Activated CD8-positive, alpha-beta T cell treated with anti-CD3 and anti-CD28 coated beads, Interleukin-2, amount 10 ng/mL, durations not matched to agents 7 days and 5 days (primary cell): ENCODE measurements around the gene HAUS8. TPM values are rescaled to one million over a fixed set of nuclear protein-coding genes. Genes with fewer than 3 reads are reported as not detected.
"Not testable (repeated sequence)": the region's sequence is repeated elsewhere in the genome, so short reads cannot be mapped to it uniquely, and the experiment has no call there.

Experiments
- ATAC-seq: fragments of 150-1000 bp; cut with Tn5 transposase; one replicate; pipeline ENCODE4 v1.10.0; 2021; ENCODE audit warnings: moderate library complexity
- CTCF ChIA-PET: fragments of 350-600 bp; sonication (Branson Sonifier 250); formaldehyde crosslinking; loops from one replicate; lab custom pipeline; 2021; ENCODE audit warnings: antibody characterized with exemption; lab: Charles Lee
- POLR2A ChIA-PET: fragments of 350-600 bp; sonication (Branson Sonifier 250); formaldehyde crosslinking; loops from one replicate; lab custom pipeline; 2021; ENCODE audit warnings: antibody characterized with exemption; lab: Charles Lee
- DNase-seq: peaks from one replicate; pipeline ENCODE4 v3.0.0-alpha.2; 2020
- H3K27ac Mint-ChIP-seq: one replicate; pipeline ENCODE4 v1.8.0; 2021; ENCODE audit warnings: mild to moderate bottlenecking, mixed read lengths
- H3K27me3 Mint-ChIP-seq: one replicate; pipeline ENCODE4 v1.8.0; 2021; ENCODE audit warnings: low read depth, mixed read lengths
- H3K36me3 Mint-ChIP-seq: one replicate; pipeline ENCODE4 v1.8.0; 2021; ENCODE audit warnings: low read depth, mixed read lengths
- H3K4me1 Mint-ChIP-seq: one replicate; pipeline ENCODE4 v1.8.0; 2021; ENCODE audit warnings: low read depth, mixed read lengths
- H3K4me3 Mint-ChIP-seq: one replicate; pipeline ENCODE4 v1.8.0; 2021; ENCODE audit warnings: mild to moderate bottlenecking, mixed read lengths
- H3K9me3 Mint-ChIP-seq: one replicate; pipeline ENCODE4 v1.8.0; 2022; ENCODE audit warnings: mixed read lengths; ENCODE audit not compliant: insufficient read depth
- total RNA-seq, 2 experiments: library from RNA; stranded (reverse); gene quantifications; one replicate each; pipeline ENCODE4 v1.2.3, GENCODE V29; 2021

HAUS8 gene
- total RNA-seq, 2 experiments from 2014 or later, result 66.0 to 66.7 TPM

GRCh38 chr19:17025361-17025760 lies 49.9 kb downstream of the HAUS8 start:
- Mint-ChIP-seq H3K9me3 (peaks cover 13% of the 10 kb centered on the region), H3K27ac (no peak overlapping the region), H3K4me1 (no peaks in the 10 kb centered on the region), H3K4me3 (no peak overlapping the region), H3K27me3 (peaks cover 42% of the 10 kb centered on the region), H3K36me3 (no peaks in the 10 kb centered on the region)
- ATAC-seq (no peak), DNase-seq (no peak)
- CTCF ChIA-PET, result no interaction called here
- POLR2A ChIA-PET, result no interaction called here

GRCh38 chr19:17024941-17025340 lies 50.3 kb downstream of the HAUS8 start:
- H3K4me1 Mint-ChIP-seq, CTCF ChIA-PET, H3K36me3 Mint-ChIP-seq, DNase-seq, POLR2A ChIA-PET, H3K4me3 Mint-ChIP-seq, H3K27ac Mint-ChIP-seq, ATAC-seq: not testable (repeated sequence)
- peaks cover 42% of the 10 kb centered on the region for H3K27me3 Mint-ChIP-seq
- peaks cover 13% of the 10 kb centered on the region for H3K9me3 Mint-ChIP-seq

- ChIA-PET POLR2A (no interaction called here), CTCF (no interaction called here)
- no peak for DNase-seq
- no peaks in the 10 kb centered on the region for H3K4me1 Mint-ChIP-seq
- H3K36me3 Mint-ChIP-seq, result no peaks in the 10 kb centered on the region
- peaks cover 13% of the 10 kb centered on the region for H3K9me3 Mint-ChIP-seq
- ATAC-seq, result no peak
- no peak overlapping the region for H3K4me3 Mint-ChIP-seq
- H3K27ac Mint-ChIP-seq, result no peak overlapping the region
- peaks cover 41% of the 10 kb centered on the region for H3K27me3 Mint-ChIP-seq
Observed at GRCh38 chr19:17023805-17024204, 51.4 kb downstream of the HAUS8 start.

GRCh38 chr19:17022738-17023137 lies 52.5 kb downstream of the HAUS8 start:
- ChIA-PET POLR2A (no interaction called here), CTCF (no interaction called here)
- H3K27ac Mint-ChIP-seq, result no peak overlapping the region
- no peak overlapping the region for H3K4me3 Mint-ChIP-seq
- H3K27me3 Mint-ChIP-seq, result peaks cover 32% of the 10 kb centered on the region
- H3K36me3 Mint-ChIP-seq, result no peaks in the 10 kb centered on the region
- H3K4me1 Mint-ChIP-seq, result no peaks in the 10 kb centered on the region
- no peak for ATAC-seq
- peaks cover 13% of the 10 kb centered on the region for H3K9me3 Mint-ChIP-seq
- no peak for DNase-seq

GRCh38 chr19:17021793-17022590 lies 53.3 kb downstream of the HAUS8 start:
- ATAC-seq (no peak), DNase-seq (no peak)
- Mint-ChIP-seq H3K4me3 (no peak overlapping the region), H3K36me3 (no peaks in the 10 kb centered on the region), H3K27ac (no peak overlapping the region), H3K9me3 (peaks cover 13% of the 10 kb centered on the region), H3K4me1 (no peaks in the 10 kb centered on the region), H3K27me3 (peaks cover 28% of the 10 kb centered on the region)
- ChIA-PET CTCF (no interaction called here), POLR2A (no interaction called here)

- DNase-seq (no peak), ATAC-seq (no peak)
- H3K4me1 Mint-ChIP-seq, result no peaks in the 10 kb centered on the region
- H3K27ac Mint-ChIP-seq, result no peak overlapping the region
- H3K27me3 Mint-ChIP-seq, result peaks cover 28% of the 10 kb centered on the region
- H3K9me3 Mint-ChIP-seq, result peaks cover 13% of the 10 kb centered on the region
- no peak overlapping the region for H3K4me3 Mint-ChIP-seq
- ChIA-PET CTCF (no interaction called here), POLR2A (interaction anchor here (0.6 kb wide), 1 partner anchor 29 kb away, joined by 3 read pairs; no protein-coding TSS in a partner anchor)
- H3K36me3 Mint-ChIP-seq, result no peaks in the 10 kb centered on the region
Observed at GRCh38 chr19:17021328-17021727, 53.9 kb downstream of the HAUS8 start.

- no peaks in the 10 kb centered on the region for H3K36me3 Mint-ChIP-seq
- no peaks in the 10 kb centered on the region for H3K4me1 Mint-ChIP-seq
- no peak overlapping the region for H3K27ac Mint-ChIP-seq
- peaks cover 23% of the 10 kb centered on the region for H3K27me3 Mint-ChIP-seq
- CTCF ChIA-PET, result no interaction called here
- peaks cover 13% of the 10 kb centered on the region for H3K9me3 Mint-ChIP-seq
- POLR2A ChIA-PET, result interaction anchor here (0.6 kb wide), 1 partner anchor 29 kb away, joined by 3 read pairs; no protein-coding TSS in a partner anchor
- no peak overlapping the region for H3K4me3 Mint-ChIP-seq
- ATAC-seq, result no peak
- DNase-seq, result no peak
Observed at GRCh38 chr19:17020823-17021222, 54.4 kb downstream of the HAUS8 start.

- ATAC-seq (no peak), DNase-seq (no peak)
- Mint-ChIP-seq H3K4me1 (no peaks in the 10 kb centered on the region), H3K27ac (no peak overlapping the region), H3K9me3 (peaks cover 13% of the 10 kb centered on the region), H3K27me3 (peaks cover 19% of the 10 kb centered on the region), H3K4me3 (no peak overlapping the region), H3K36me3 (no peaks in the 10 kb centered on the region)
- POLR2A ChIA-PET, result no interaction called here
- CTCF ChIA-PET, result no interaction called here
Observed at GRCh38 chr19:17020385-17020784, 54.9 kb downstream of the HAUS8 start.

GRCh38 chr19:17014212-17014861 lies 60.9 kb downstream of the HAUS8 start:
- POLR2A ChIA-PET, result not testable (repeated sequence)

GRCh38 chr19:17011485-17011884 lies 63.8 kb downstream of the HAUS8 start:
- no peak for ATAC-seq

More at GRCh38 chr19:17014212-17014861, 60.9 kb downstream of the HAUS8 start:
- DNase-seq, H3K27me3 Mint-ChIP-seq, H3K9me3 Mint-ChIP-seq, H3K27ac Mint-ChIP-seq, H3K36me3 Mint-ChIP-seq, H3K4me1 Mint-ChIP-seq, CTCF ChIA-PET, H3K4me3 Mint-ChIP-seq, ATAC-seq: not testable (repeated sequence)

GRCh38 chr19:17006579-17006978 lies 68.7 kb downstream of the HAUS8 start:
- ATAC-seq (no peak), DNase-seq (no peak)
- Mint-ChIP-seq H3K4me3 (no peak overlapping the region), H3K36me3 (no peaks in the 10 kb centered on the region), H3K27me3 (no peaks in the 10 kb centered on the region), H3K4me1 (no peaks in the 10 kb centered on the region), H3K9me3 (no peaks in the 10 kb centered on the region), H3K27ac (no peak overlapping the region)
- POLR2A ChIA-PET, result no interaction called here
- CTCF ChIA-PET, result no interaction called here

More at GRCh38 chr19:17011485-17011884, 63.8 kb downstream of the HAUS8 start:
- ChIA-PET POLR2A (no interaction called here), CTCF (no interaction called here)
- Mint-ChIP-seq H3K4me1 (no peaks in the 10 kb centered on the region), H3K4me3 (no peak overlapping the region), H3K9me3 (no peaks in the 10 kb centered on the region), H3K27ac (no peak overlapping the region), H3K36me3 (no peaks in the 10 kb centered on the region), H3K27me3 (no peaks in the 10 kb centered on the region)
- DNase-seq, result no peak

- H3K27ac Mint-ChIP-seq, result no peak overlapping the region
- ATAC-seq (no peak), DNase-seq (no peak)
- H3K4me3 Mint-ChIP-seq, result no peak overlapping the region
- POLR2A ChIA-PET, result no interaction called here
- no peaks in the 10 kb centered on the region for H3K4me1 Mint-ChIP-seq
- CTCF ChIA-PET, result interaction anchor here (0.5 kb wide), 1 partner anchor 284 kb away, joined by 3 read pairs; no protein-coding TSS in a partner anchor
- H3K27me3 Mint-ChIP-seq, result no peaks in the 10 kb centered on the region
- H3K9me3 Mint-ChIP-seq, result no peaks in the 10 kb centered on the region
- H3K36me3 Mint-ChIP-seq, result no peaks in the 10 kb centered on the region
Observed at GRCh38 chr19:17005000-17005399, 70.3 kb downstream of the HAUS8 start.
